Neural progenitor cell (in vitro differentiated cells): ENCODE results near the gene DEDD. TPM values are rescaled to one million over a fixed set of nuclear protein-coding genes. Genes with fewer than 3 reads are reported as not detected.

ENCODE experiments used
- DNase-seq: peaks from one replicate; pipeline ENCODE4 v3.0.0-alpha.2; 2016; ENCODE audit warnings: low spot score
- H2AFZ ChIP-seq: fragments of 200-600 bp; sonication (generic); replicated peaks from 2 replicates; pipeline ENCODE4 v1.6.1; 2016; ENCODE audit warnings: antibody characterized with exemption
- H3F3A ChIP-seq: fragments of 200-600 bp; sonication (generic); 2 replicates; pipeline ENCODE4 v1.6.1; 2016; ENCODE audit warnings: antibody characterized with exemption, low read depth
- H3K27ac ChIP-seq: fragments of 200-600 bp; sonication (generic); 2 replicates; pipeline ENCODE4 v1.5.1; 2016; ENCODE audit warnings: mild to moderate bottlenecking
- H3K27me3 ChIP-seq: fragments of 200-600 bp; sonication (generic); 2 replicates; pipeline ENCODE4 v1.6.1; 2016; ENCODE audit warnings: mild to moderate bottlenecking, moderate library complexity
- H3K36me3 ChIP-seq: fragments of 200-600 bp; sonication (generic); 2 replicates; pipeline ENCODE4 v1.5.1; 2016
- H3K4me1 ChIP-seq: fragments of 200-600 bp; sonication (generic); 2 replicates; pipeline ENCODE4 v1.6.1; 2016; ENCODE audit warnings: mixed run types
- H3K4me2 ChIP-seq: fragments of 200-600 bp; sonication (generic); 2 replicates; pipeline ENCODE4 v1.6.1; 2016
- H3K4me3 ChIP-seq: fragments of 200-600 bp; sonication (generic); 2 replicates; pipeline ENCODE4 v1.5.1; 2016
- H3K79me2 ChIP-seq: fragments of 200-600 bp; sonication (generic); 2 replicates; pipeline ENCODE4 v1.6.1; 2016; ENCODE audit warnings: low read depth
- H3K9ac ChIP-seq: fragments of 200-600 bp; sonication (generic); 2 replicates; pipeline ENCODE4 v1.6.1; 2016
- H3K9me3 ChIP-seq: fragments of 200-600 bp; sonication (generic); 2 replicates; pipeline ENCODE4 v1.5.1; 2016; ENCODE audit warnings: low read depth
- H4K20me1 ChIP-seq: fragments of 200-600 bp; sonication (generic); 2 replicates; pipeline ENCODE4 v1.6.1; 2016; ENCODE audit warnings: low read depth
- H3K27ac Mint-ChIP-seq: 3 replicates; pipeline ENCODE4 v1.8.0; 2021; ENCODE audit warnings: mixed read lengths
- H3K27me3 Mint-ChIP-seq: 2 replicates; pipeline ENCODE4 v1.8.0; 2022; ENCODE audit warnings: low read depth, mild to moderate bottlenecking, inconsistent platforms, moderate library complexity, mixed read lengths; ENCODE audit not compliant: insufficient read depth
- H3K36me3 Mint-ChIP-seq: 3 replicates; pipeline ENCODE4 v1.8.0; 2021; ENCODE audit warnings: mixed read lengths
- H3K4me1 Mint-ChIP-seq: 3 replicates; pipeline ENCODE4 v1.8.0; 2021; ENCODE audit warnings: mixed read lengths
- H3K4me3 Mint-ChIP-seq: 3 replicates; pipeline ENCODE4 v1.8.0; 2021; ENCODE audit warnings: mild to moderate bottlenecking, moderate library complexity, mixed read lengths
- H3K9me3 Mint-ChIP-seq: 3 replicates; pipeline ENCODE4 v1.8.0; 2020; ENCODE audit warnings: mixed read lengths
- EZH2 ChIP-seq: fragments of 200-600 bp; sonication (generic); IDR thresholded peaks from 2 replicates; pipeline ENCODE4 v1.6.1; 2017; ENCODE audit warnings: antibody characterized with exemption, mild to moderate bottlenecking, moderate library complexity
- EZH2phosphoT487 ChIP-seq: fragments of 200-600 bp; sonication (generic); IDR thresholded peaks from 2 replicates; pipeline ENCODE4 v1.6.1; 2017; ENCODE audit warnings: antibody characterized with exemption
- total RNA-seq: library from RNA; depleted of rRNA; stranded (reverse); fragments of >200 nt; gene quantifications from 2 replicates; pipeline ENCODE4 v1.2.3, GENCODE V29; 2015; ENCODE audit warnings: low replicate concordance
- TF ChIP-seq, protein P1 (sequence below): fragments of 200-600 bp; sonication (generic); IDR thresholded peaks from 2 replicates; pipeline ENCODE4 v1.5.1; 2017; ENCODE audit warnings: antibody characterized with exemption, mild to moderate bottlenecking

The DEDD gene
- total RNA-seq, 1 donor from 2014 or later: 29.7 TPM

DNA sequence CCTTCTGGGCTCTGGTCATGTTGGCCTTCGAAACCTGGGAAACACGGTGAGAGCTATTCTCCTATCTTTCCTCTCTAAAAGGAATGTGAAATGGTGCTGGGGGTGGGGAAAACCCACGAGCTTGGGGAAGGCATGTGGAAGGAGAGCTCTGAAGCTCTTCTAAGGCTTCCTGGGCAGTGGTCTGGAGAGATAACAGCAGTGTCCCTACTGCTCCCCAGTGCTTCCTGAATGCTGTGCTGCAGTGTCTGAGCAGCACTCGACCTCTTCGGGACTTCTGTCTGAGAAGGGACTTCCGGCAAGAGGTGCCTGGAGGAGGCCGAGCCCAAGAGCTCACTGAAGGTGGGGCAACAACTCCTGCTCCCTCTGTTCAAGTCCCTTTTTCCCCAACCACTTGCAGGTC is 29.6 kb upstream of the DEDD start:
- peaks cover 6% of the 10 kb centered on the region for H3K4me1 ChIP-seq
- Mint-ChIP-seq H3K27ac (no peak overlapping the region), H3K4me1 (peaks cover 43% of the 10 kb centered on the region), H3K27me3 (peaks cover 9% of the 10 kb centered on the region), H3K9me3 (no peaks in the 10 kb centered on the region), H3K36me3 (peaks cover 23% of the 10 kb centered on the region), H3K4me3 (peak overlapping the region; percentile 50)
- no peak overlapping the region for H3K4me2 ChIP-seq
- no peaks in the 10 kb centered on the region for H4K20me1 ChIP-seq
- no peaks in the 10 kb centered on the region for H3K36me3 ChIP-seq
- H3K27ac ChIP-seq: no peak overlapping the region
- no peak overlapping the region for H2AFZ ChIP-seq
- H3K4me3 ChIP-seq: no peak overlapping the region
- H3K27me3 ChIP-seq: no peaks in the 10 kb centered on the region
- no peak overlapping the region for H3K9ac ChIP-seq
- TF ChIP-seq, protein P1, sequence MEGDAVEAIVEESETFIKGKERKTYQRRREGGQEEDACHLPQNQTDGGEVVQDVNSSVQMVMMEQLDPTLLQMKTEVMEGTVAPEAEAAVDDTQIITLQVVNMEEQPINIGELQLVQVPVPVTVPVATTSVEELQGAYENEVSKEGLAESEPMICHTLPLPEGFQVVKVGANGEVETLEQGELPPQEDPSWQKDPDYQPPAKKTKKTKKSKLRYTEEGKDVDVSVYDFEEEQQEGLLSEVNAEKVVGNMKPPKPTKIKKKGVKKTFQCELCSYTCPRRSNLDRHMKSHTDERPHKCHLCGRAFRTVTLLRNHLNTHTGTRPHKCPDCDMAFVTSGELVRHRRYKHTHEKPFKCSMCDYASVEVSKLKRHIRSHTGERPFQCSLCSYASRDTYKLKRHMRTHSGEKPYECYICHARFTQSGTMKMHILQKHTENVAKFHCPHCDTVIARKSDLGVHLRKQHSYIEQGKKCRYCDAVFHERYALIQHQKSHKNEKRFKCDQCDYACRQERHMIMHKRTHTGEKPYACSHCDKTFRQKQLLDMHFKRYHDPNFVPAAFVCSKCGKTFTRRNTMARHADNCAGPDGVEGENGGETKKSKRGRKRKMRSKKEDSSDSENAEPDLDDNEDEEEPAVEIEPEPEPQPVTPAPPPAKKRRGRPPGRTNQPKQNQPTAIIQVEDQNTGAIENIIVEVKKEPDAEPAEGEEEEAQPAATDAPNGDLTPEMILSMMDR: no peak
- TF ChIP-seq EZH2phosphoT487 (no peak), EZH2 (no peak)
- peaks cover 11% of the 10 kb centered on the region for H3K79me2 ChIP-seq
- H3K9me3 ChIP-seq: no peaks in the 10 kb centered on the region
- H3F3A ChIP-seq: peaks cover 40% of the 10 kb centered on the region
- DNase-seq: no peak

DNA sequence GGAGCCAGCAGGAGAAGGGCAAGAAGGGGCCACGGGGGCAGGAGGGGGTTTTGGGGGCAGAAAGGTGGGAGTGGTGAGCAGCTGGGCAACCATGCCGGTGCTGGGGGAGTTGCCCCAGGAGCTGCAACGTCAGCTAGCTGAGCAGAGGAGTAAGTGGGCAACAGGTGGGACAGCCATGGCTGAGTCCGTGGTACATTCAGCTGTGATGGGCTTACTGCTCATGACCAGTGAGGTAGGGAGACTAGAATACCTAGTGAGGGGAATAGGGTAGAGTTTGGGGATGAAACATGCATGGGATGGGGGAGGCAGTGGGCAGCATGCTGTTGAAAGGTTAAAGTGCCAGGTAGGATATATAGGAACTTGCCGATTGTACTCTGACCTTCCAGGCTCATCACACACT is 29.2 kb upstream of the DEDD start:
- H2AFZ ChIP-seq: no peak overlapping the region
- no peaks in the 10 kb centered on the region for H3K9me3 ChIP-seq
- H3K9ac ChIP-seq: no peak overlapping the region
- H3K27ac ChIP-seq: no peak overlapping the region
- no peaks in the 10 kb centered on the region for H3K27me3 ChIP-seq
- Mint-ChIP-seq H3K4me1 (peaks cover 40% of the 10 kb centered on the region), H3K27ac (no peak overlapping the region), H3K36me3 (peaks cover 23% of the 10 kb centered on the region), H3K4me3 (peak overlapping the region; percentile 50), H3K9me3 (no peaks in the 10 kb centered on the region), H3K27me3 (peaks cover 9% of the 10 kb centered on the region)
- H3K36me3 ChIP-seq: no peaks in the 10 kb centered on the region
- H3K79me2 ChIP-seq: peaks cover 11% of the 10 kb centered on the region
- TF ChIP-seq EZH2phosphoT487: no peak
- TF ChIP-seq, protein P1: no peak
- TF ChIP-seq EZH2: no peak
- H4K20me1 ChIP-seq: no peaks in the 10 kb centered on the region
- peaks cover 6% of the 10 kb centered on the region for H3K4me1 ChIP-seq
- DNase-seq: no peak
- no peak overlapping the region for H3K4me3 ChIP-seq
- H3K4me2 ChIP-seq: no peak overlapping the region
- peaks cover 36% of the 10 kb centered on the region for H3F3A ChIP-seq

DNA sequence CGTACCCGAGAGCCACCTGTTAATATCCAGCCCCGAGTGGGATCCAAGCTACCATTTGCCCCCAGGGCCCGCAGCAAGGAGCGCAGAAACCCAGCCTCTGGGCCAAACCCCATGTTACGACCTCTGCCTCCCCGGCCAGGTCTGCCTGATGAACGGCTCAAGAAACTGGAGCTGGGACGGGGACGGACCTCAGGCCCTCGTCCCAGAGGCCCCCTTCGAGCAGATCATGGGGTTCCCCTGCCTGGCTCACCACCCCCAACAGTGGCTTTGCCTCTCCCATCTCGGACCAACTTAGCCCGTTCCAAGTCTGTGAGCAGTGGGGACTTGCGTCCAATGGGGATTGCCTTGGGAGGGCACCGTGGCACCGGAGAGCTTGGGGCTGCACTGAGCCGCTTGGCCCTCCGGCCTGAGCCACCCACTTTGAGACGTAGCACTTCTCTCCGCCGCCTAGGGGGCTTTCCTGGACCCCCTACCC is 28.2 kb upstream of the DEDD start:
- Histone ChIP-seq H2AFZ (no peak overlapping the region), H3K4me2 (peak overlapping the region; percentile 70), H3K27ac (no peak overlapping the region), H4K20me1 (no peaks in the 10 kb centered on the region), H3K4me1 (peaks cover 6% of the 10 kb centered on the region), H3K27me3 (no peaks in the 10 kb centered on the region), H3K4me3 (no peak overlapping the region), H3K36me3 (no peaks in the 10 kb centered on the region), H3F3A (peaks cover 29% of the 10 kb centered on the region), H3K9me3 (no peaks in the 10 kb centered on the region), H3K9ac (no peak overlapping the region), H3K79me2 (peaks cover 13% of the 10 kb centered on the region)
- Mint-ChIP-seq H3K27ac (peak overlapping the region; percentile 46), H3K9me3 (no peaks in the 10 kb centered on the region), H3K4me3 (peak overlapping the region; percentile 95), H3K36me3 (peaks cover 23% of the 10 kb centered on the region), H3K4me1 (peaks cover 40% of the 10 kb centered on the region), H3K27me3 (peaks cover 9% of the 10 kb centered on the region)
- TF ChIP-seq EZH2phosphoT487 (no peak), EZH2 (no peak)
- TF ChIP-seq, protein P1: no peak
- DNase-seq: no peak
